Skin of body (tissue), 2 donors: Measurements from ENCODE around the gene DECR2. TPM values are rescaled to one million over a fixed set of nuclear protein-coding genes. Genes with fewer than 3 reads are reported as not detected.
"Not testable (repeated sequence)": the region's sequence is repeated elsewhere in the genome, so short reads cannot be mapped to it uniquely, and the experiment has no call there.

Source experiments
- DNase-seq: peaks from one replicate; lab custom pipeline; 2025; lab: John Stamatoyannopoulos, UW
- total RNA-seq: library from RNA; depleted of rRNA; stranded (reverse); fragments of >200 nt; gene quantifications from one replicate; pipeline ENCODE4 v1.2.3, GENCODE V29; 2014

Gene DECR2, protein sequence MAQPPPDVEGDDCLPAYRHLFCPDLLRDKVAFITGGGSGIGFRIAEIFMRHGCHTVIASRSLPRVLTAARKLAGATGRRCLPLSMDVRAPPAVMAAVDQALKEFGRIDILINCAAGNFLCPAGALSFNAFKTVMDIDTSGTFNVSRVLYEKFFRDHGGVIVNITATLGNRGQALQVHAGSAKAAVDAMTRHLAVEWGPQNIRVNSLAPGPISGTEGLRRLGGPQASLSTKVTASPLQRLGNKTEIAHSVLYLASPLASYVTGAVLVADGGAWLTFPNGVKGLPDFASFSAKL
- total RNA-seq = 7.2 TPM

DNA sequence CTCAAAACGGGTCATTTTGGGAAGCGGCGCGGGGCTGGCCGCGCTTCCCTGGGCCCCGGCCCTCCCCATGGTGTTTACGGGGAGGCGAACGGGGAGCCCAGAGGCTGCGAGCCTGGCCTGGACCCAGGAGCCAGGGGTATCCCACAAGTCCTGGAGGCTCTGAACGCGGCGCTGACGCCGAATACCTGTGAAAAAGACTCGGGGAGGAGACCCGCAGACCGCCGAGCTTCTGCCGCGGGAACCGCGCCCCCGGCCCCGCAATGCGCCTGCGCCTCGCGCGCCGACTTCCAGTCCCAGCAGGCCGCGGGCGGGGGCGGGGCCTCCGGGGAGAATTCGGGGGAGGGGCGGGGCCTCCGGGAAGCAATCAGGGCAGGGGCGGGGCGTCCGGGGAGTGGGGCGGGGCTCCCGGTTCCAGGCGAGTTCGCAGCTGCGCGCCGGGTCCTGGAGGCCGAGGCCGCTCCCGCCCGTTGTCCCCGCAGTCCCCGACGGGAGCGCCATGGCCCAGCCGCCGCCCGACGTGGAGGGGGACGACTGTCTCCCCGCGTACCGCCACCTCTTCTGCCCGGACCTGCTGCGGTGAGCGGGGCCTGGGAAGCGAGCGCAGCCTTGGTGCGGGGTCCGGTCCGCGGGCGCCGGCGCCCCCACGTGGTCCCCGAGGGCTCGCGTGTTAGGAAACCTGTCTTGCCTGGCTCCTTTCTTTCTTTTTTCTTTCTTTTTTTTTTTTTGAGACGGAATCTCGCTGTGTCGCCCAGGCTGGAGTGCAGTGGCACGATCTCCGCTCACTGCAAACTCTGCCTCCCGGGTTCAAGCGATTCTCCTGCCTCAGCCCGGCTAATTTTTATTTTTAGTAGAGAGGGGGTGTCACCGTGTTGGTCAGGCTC, at the start of gene DECR2:
TSS of gene DECR2 (plus strand) at position 418 of the 881 bp plus-strand sequence. CDS start at position 497, 79 bp downstream.
- DNase-seq = peak; percentile 90

DNA sequence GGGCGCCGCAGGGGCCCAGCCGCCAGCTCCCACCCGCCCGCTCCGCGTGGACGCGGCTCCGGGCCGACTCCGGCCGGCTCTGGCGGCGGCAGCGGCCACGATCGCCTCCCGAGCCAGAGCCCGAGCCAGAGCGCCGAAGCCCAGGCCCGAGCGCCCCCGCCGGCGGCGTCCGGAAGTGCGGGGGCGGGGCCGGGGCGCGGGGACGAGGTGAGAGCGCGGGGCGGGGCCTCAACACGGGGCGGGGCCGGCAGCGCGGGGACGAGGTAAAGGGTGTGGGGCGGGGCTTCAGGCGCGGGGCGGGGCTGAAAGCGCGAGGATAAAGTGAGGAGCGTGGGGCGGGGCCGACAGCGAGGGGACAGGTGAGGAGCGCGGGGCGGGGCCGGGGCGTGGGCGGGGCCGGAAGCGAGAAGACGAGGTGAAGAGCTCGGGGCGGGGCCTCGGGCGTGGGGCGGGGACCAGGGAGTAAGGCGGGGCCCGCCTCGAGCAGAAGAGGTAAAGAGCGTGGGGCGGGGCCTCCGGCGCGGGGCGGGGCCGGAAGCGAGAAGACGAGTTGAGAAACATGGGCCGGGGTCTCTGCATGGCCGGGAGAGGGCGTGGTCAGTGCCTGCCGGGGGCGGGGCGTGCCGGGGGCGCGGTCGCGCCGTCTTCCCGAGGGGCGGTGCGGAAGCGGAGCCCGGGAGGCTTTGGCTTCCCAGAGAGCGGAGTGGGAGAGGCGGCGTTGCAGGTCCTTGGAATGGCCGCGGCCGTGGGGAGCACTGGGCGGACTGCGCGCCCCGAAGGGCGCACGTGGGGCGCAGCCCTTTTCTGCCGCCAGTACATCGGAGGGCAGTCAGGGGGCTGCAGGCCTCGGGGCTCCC, 48.9 kb upstream of the DECR2 start, which contains the start of gene AXIN1:
TSS of gene AXIN1 (minus strand) at position 177 of the 857 bp plus-strand sequence. CDS start 5,698 bp downstream, outside the sequence.
- peak; percentile 80 for DNase-seq

DNA sequence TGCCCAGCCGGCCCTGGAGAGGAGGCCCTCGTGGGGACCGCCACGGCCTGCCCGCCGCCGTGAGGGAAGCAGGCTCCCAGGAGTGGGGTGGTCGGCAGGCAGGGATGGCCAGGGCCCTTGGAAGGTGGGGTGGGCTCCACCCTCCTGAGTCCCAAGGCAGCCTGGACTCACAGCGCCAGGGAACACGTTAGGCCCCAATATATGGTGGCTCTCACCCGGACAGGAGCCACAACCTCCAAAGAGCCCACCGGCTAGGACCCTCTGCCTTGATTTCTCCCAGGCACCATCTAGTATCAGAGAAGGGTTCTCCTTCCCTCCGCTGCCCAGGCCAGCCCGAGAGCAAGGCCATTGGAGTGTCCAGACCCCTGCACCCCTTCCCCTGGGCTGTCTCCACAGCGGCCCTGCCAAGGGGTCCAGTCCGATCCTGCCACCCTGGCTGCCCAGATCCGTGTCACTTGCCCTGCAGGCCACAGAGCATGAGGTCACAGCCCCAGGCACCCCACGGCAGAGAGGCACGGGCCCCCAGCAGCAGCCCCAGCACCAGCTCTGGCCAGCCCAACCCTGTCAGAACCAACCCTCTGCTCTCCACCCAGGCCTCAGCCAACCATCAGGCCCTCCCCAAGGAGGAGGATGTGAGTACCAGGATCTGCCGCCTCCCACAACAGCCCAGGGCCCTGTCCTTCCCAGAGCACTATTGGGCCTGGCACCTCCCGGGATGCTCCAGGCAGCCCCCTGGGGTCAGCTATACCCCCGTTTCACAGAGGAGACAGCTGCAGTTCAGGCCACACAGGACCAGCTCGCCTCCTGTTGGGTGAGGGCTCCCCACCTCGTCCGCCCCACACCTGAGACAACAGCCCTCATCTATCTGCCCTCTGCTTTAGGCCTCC, 48.0 kb upstream of the DECR2 start:
- DNase-seq = no peak

DNA sequence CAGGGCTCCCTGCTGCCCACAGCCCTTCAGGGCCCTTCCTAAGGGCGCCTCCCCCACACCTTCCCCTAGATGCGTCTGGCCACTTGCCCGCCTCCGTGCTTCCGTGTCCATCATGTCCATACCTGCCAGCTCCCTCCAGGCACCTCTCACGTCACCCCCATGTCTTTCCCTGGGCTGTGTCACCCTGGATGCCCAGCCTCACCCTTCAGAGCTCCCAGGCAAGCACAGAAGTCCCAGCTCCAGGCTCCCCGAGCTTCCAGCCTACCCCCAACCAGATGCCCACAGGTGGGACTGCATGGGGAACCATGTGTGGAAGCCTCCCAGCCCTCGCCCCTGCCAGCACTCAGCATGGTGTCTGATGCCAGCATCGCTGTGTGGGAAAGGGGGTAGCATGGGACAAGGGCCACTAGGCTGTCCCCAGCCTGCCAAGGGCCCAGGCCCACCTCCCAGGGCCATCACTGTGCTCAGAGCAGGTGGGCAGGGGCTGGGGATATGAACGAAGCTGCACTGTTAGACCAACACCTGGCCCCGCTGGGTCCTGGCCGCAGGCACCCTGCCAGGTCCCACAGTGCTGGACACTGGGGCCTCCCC, 47.3 kb upstream of the DECR2 start:
- DNase-seq = no peak

DNA sequence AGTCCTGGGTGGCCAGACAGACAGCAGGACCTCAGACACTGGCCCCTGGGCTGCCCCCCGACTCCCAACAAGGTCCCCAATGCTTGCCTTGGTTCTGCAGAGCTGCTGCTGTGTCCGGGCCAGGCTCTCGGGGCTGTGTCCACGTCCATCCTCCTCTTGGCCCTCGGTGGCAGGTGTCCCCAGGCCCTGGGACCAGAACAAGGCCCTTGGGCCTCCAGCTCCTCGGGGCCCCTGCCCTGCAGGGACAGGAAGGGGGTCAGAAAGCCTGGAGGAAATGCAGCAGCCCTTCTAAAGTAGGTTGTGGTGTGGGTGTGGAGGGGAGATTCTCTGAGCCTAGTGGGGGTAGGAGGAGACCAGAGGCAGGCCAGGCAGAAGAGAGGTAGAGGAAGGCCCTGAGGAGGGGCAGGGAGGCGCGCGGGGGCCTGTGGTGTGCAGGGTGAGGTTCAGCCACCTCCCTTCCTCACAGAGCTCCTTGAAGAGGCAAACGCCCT, 46.7 kb upstream of the DECR2 start:
- DNase-seq = no peak

DNA sequence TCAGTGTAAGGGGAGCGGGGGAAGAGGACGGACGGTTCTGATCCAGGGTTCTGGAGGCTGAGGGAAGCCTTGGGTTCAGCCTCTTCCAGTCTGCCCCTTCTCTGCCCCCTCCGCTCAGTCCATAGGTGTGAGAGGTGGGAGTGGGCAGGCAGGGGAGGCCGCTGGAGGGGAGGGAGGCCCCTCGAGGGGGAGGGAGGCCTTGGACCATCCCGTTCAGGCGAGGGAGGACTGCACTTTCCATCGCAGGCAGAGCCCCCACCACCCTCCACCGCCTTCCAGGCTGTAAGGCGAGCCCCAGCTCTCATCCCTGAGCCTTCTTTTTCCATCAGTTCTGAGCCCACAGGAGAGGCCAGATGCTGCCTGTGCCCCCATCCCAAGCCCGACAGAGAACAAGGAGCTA, 44.9 kb upstream of the DECR2 start:
- DNase-seq = no peak

DNA sequence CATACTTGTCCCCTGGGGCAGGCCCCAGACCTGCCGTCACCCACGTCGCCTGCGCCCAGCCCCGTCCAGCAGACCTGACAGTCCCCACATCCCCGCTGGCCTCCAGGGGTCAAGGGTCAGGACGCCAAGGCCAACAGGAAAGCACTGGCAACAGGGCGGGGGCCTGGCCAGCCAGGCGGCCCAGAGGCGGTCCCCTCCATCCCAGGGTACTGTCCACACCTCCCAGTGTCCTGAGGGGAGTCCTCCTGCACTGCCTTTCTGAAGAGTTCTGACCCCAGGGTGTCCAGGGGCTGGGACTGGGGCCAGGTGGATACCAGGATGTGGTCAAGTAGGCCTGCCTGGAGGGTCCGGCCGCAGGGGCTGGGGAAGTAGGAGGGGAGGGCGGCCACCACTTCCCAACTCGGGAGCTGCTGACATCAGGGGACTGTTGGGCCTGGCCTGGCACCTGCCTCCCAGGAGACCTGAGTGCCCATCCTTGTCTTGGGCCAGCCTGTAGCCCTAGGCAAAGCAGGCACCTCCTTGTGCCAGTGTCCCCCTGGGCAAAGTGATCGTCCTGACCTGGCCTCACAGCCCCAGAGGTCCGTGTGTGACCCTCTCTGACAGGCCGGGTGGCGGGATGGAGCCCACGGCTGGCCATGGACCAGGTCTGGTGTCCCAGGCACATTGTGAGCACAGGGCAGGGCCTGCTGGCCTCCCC, 42.5 kb upstream of the DECR2 start:
- no peak for DNase-seq

DNA sequence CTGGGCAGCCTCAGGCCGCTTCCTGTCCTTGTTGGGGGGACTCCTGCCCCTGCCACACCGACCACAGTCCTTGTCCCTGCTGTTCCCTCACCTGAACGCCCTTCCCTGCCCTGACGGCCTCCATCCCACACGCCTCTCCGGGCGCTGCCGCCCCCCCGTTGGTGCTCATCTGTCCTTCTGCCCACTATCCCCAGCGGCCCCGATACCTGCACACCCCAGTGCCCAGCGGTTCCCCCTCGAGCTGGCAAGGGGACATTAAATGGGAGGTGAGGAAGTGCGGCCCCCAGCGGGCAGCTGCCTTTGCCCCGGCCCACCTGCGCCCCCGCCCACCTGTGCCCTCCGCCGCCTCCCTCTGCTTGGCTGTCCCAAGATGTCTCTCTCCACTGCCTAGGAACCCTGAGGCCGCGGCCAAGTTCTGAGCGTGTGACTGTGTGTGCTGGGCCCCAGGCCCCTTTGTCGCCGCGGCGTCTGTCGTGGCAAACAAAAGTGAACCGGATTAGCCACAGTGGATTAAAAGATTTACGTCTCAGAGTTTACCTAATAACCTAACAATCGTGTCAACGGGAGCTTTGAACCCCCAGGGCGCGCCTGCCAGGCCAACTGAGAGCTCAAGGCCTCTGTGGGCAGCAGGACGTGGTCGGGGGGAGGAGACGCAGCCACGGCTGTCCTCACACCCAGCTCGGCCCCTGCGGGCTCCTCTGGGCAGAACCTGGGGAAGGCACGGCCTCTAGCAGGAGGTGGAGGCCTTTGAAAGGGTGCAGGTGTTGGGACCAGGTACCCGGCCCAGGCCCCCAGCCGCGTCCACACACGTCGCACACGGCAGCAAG, 41.6 kb upstream of the DECR2 start:
- DNase-seq = no peak

DNA sequence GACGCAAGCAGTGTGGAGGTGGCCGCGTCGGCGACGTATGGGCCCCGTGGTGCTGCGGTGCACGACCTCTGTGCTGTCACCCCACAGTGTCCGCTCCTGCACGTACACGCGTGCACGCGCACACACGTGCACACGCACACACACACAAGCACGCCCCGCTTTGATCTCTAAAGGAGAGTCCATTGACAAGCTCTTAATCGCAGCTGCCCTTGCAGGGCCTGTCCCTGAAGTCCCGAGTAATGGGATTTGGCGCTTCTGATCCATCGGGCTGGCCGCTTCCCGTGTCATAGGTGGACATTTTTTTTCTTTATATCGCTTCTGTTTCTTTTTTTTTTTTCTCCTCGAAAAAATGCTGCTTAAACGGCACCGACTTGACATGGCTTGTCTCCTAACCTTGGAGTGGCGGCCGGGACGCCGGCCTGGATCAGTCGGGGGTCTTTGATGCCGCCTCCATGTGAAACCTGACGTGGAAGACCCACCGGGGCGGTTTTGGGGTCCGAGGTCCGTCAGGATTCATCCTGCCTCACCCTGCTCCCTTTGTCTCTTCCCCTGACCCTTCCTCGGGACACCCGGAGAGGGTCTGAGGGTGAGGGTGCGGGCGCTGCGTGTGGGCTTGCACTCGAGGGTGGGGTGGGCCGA, 40.9 kb upstream of the DECR2 start:
- DNase-seq = no peak

DNA sequence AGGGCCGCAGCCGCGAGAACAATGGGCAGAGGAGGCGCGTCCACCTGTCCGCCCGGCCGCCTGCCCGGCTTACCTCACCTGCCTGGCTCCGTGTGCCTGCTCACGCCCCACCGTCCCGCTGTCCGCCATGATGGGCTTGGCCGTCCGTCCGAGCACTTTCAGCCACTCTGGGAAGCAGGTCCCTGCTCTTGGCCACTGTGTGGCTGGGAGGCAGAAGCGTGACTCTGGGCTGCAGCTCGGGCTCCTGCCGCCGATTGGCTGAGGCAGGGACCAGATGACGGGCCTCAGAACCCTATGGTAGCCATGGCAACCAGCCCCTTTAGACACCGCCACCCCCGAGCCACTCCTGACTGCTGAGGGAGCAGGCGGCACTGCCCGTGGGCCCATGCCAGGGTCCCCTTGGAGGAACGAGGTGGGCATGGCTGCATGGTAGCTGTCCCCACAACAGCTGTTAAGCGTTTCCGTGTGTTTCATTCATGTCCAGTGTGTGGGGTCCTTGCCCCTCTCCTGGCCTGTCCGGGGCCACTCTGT, 40.3 kb upstream of the DECR2 start:
- no peak for DNase-seq

DNA sequence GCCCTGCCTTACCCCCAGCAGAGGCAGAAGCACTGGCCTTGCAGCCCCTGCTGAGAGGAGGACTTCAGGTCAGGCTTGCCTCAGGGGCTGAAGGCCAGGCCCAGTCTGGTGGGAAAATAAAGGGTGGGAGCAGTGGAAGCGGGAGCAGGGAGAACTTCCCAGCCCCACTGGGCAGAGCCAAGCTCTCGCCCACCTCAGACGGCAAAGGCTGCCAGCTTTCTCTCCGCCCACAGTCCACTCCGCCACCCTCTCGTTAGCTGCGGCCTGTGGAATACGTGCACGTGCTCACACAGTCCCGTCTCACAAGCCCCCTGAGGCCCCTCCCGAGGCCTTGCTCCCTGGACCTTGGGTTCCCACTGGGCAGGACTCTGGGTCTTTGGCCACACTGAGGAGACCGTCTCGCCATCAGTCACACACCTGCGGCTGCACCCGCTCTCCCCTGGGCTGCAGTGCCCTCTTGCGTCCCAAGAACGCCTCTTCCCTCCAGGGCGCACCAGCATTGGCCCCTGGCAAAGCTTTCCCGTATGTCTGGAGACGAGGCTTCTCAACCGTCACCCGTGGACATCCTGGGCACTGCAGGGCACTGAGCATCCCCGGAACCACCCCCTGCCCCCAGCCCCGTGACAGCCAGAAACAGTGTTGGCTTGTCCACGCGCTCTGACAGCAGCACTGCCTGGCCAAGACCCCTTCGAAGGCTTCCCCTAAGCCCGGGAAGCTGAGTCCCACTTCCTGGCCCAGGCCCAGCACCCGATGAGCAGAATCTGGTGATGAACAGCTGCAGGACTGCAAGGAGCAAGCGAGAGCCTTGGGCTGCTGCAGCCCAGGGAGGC, 39.6 kb upstream of the DECR2 start:
- no peak for DNase-seq

DNA sequence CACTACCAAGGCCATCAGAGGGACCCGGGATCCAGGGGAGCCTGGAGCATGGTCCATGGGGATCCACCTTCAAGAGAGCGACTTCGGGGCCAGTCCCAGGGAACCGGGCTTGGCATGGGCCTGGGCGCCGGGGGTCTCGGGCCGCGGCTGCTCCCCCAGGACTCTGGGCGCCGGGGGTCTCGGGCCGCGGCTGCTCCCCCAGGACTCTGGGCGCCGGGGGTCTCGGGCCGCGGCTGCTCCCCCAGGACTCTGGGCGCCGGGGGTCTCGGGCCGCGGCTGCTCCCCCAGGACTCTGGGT, 39.0 kb upstream of the DECR2 start:
- DNase-seq = not testable (repeated sequence)

DNA sequence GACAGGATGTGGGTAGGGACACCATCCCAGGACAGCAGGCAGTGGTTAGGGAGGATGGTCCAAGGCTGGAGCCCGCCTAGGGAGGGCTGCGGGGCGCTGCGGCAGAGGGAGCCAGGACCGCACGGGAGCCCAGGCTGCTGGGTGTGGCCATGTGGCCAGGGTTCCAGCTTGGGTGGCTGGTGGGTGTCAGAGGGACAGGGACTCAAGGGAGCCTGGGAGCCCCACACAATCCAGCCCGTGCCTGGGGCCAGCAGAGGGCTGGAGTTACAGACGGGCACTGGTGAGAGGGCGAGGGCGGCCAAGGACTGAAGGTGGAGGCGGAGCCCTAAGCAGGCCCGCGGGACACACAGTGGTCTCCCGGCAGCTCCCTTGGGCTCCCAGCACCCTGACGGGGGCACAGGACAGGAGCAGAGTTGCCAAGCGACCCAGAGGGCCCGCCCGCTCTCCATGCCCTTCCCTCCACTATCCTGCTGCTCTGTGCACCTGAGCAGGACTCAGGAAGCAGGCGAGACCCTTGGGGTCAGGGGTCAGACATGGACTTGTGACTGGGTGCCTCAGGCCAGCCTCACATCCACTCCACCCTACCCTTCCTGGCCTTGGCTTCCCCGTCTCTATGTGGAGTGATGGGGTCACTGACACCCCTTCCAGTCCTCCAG, 38.4 kb upstream of the DECR2 start:
- no peak for DNase-seq

DNA sequence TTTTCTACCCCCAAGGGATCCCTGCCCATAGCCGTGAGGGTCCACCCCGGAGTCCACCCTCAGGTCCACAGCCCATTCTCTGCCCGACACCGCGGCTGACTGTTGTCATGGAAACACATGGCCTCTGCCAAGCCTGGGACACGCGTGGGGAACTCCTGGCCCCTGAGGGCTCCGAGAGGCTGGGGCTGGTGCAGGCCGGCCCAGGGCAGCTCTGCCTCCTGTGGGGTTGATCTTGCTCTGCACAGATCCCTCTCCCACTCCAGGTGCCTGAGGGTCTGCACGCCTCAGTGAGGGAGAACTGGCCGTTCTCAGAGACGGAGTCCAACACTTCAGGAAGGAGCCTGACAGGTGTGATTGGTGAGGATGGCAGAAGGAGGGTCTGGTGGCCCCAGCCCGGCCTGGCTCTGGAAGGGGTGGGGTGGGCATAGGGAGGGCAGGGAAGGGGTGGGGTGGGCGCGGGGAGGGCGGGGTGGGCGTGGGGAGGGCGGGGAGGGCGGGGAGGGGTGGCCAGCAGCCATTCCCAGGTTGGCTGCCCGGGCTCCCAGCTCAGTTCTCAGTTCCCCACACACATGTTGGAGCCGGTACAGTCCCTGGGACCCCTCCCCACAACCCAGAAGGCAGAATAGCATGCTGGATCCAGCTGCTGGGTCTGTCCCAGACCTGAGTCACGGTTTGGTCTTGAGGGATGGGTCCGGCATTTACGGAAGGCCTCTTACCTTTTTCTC, 37.8 kb upstream of the DECR2 start:
- DNase-seq = no peak

DNA sequence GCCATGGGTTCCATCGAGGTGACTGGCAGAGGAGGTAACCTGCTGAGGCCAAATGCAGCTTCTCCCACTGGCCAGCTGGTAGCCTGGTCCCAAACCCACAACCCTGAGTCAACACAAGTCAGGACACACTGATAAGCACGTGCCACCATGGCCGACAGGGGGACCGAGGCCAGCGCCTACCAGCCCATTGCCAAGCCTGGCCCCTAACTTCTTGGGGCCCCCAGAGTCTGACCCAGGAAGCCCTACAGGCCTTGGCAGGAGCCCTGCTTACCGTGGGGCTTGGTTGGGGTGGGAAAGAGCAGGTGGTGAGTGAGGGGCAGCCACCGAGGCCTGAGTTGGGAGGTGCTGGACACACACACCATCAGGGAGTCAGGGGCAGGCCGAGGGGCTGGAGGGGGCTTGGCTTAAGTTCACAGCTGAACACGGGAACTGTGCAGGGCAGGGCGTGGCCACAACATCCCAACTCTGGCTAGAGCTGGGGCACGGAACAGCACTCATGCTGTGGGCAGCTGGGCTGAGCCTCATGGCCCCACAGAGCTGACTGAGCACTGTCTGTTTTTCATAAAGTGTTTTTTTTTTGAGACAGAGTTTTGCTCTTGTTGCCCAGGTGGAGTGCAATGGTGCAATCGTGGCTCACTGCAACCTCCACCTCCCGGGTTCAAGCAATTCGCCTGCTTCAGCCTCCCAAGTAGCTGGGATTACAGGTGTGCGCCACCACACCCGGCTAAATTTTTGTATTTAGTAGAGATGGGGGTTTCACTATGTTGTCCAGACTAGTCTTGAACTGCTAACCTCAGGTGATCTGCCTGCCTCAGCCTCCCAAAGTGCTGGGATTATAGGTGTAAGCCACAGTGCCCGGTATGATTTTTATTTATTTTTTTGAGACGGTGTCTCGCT, 36.8 kb upstream of the DECR2 start:
- DNase-seq = no peak
